H1 (cell line): ENCODE measurements around the gene CLDN7. TPM values are rescaled to one million over a fixed set of nuclear protein-coding genes. Genes with fewer than 3 reads are reported as not detected.

Experiments used
- BACH1 ChIP-seq: IDR thresholded peaks from 2 replicates; pipeline ENCODE4 v1.6.1; 2012; ENCODE audit warnings: low read length, improper control_type of control experiment
- BRCA1 ChIP-seq: IDR thresholded peaks from 2 replicates; pipeline ENCODE4 v1.6.1; 2012; ENCODE audit warnings: low read depth, low read length, improper control_type of control experiment
- E2F6 ChIP-seq: IDR thresholded peaks from 2 replicates; pipeline ENCODE4 v1.6.1; 2012; ENCODE audit warnings: inconsistent platforms
- EGR1 ChIP-seq: IDR thresholded peaks from 2 replicates; pipeline ENCODE4 v1.6.1; 2011; ENCODE audit warnings: low read depth, low read length, borderline replicate concordance
- HDAC6 ChIP-seq: IDR thresholded peaks from one replicate; pipeline ENCODE4 v1.7.1; 2012; ENCODE audit warnings: low read depth, mild to moderate bottlenecking, inconsistent platforms, low read length, moderate library complexity
- PHF8 ChIP-seq: fragments of 200-600 bp; sonication (generic); conservative IDR thresholded peaks from 2 replicates; pipeline ENCODE4 v1.7.1; 2012; ENCODE audit warnings: low read depth, mild to moderate bottlenecking, inconsistent platforms, low read length, moderate library complexity
- POLR2AphosphoS5 ChIP-seq: IDR thresholded peaks from 2 replicates; pipeline ENCODE4 v1.6.1; 2011; ENCODE audit warnings: low read depth, low read length
- RAD21 ChIP-seq, 2 experiments: IDR thresholded peaks in 1 of 2; conservative IDR thresholded peaks in 1 of 2; 2 replicates each; pipeline ENCODE4 v1.6.1; 2011; ENCODE audit warnings: low read depth in 2 of 2, low read length in 2 of 2, improper control_type of control experiment in 1 of 2, inconsistent platforms in 1 of 2, mild to moderate bottlenecking in 1 of 2, moderate library complexity in 1 of 2
- RBBP5 ChIP-seq: IDR thresholded peaks from 2 replicates; pipeline ENCODE4 v1.7.1; 2012; ENCODE audit warnings: low read depth, mild to moderate bottlenecking, inconsistent platforms, low read length, moderate library complexity, borderline replicate concordance
- SAP30 ChIP-seq: fragments of 300-600 bp; sonication (generic); IDR thresholded peaks from 2 replicates; pipeline ENCODE4 v1.7.1; 2012; ENCODE audit warnings: low read length, moderate library complexity, mild to moderate bottlenecking, inconsistent platforms; ENCODE audit not compliant: insufficient read depth, insufficient replicate concordance
- YY1 ChIP-seq: IDR thresholded peaks from 2 replicates; pipeline ENCODE4 v1.6.1; 2011; ENCODE audit warnings: low read depth, mild to moderate bottlenecking, low read length
- polyA plus RNA-seq, 7 experiments: library from polyadenylated mRNA; depleted of rRNA in 3 of 7; stranded (reverse) in 5 of 7; unstranded in 2 of 7; fragments of >200 nt in 5 of 7; fragments of 200-250 nt in 2 of 7; gene quantifications; 1 replicate in 5 of 7; 2 replicates in 1 of 7; 4 replicates in 1 of 7; pipeline versions ENCODE4 v1.2.1 to v1.2.3, GENCODE V29; 2011 to 2013; ENCODE audit warnings: missing spikeins in 2 of 7, mixed read lengths in 2 of 7
- total RNA-seq: library from RNA; stranded (reverse); fragmentation: NEBNext Ultra II Directional; extraction: Animal tissue kit (Norgen Biotek cat#: 25700); gene quantifications from 2 replicates; pipeline ENCODE4 v1.2.1, GENCODE V29; 2021

Gene CLDN7
- total and polyA plus RNA-seq, 2 of the 8 experiments (the other 6 are each of a cell fraction or from before 2014, with no cell fraction given): 118 to 119 TPM

- TF ChIP-seq E2F6 (no peak), BRCA1 (no peak), YY1 (no peak), PHF8 (no peak), BACH1 (no peak), RAD21 (IDR thresholded peaks at IDR 0.05 in 1 of 2, conservative IDR thresholded peaks at IDR 0.05 in 1 of 2; ENCODE audit: low read depth in 2 of 2, low read length in 2 of 2) (no peak), SAP30 (no peak), HDAC6 (no peak), EGR1 (no peak), POLR2AphosphoS5 (no peak), RBBP5 (no peak)
Observed at GRCh38 chr17:7235693-7236665, 26.3 kb downstream of the CLDN7 start (continued).
